Upper lobe of left lung (tissue), 6 donors: ENCODE data around the gene LRRC14B. TPM values are rescaled to one million over a fixed set of nuclear protein-coding genes. Genes with fewer than 3 reads are reported as not detected.
A peak's percentile ranks its signal among the peaks of the same experiment; 100 is the strongest.

Experiments used
- ATAC-seq, 2 donors: fragments of 200-7000 bp; cut with Tn5 transposase; one replicate each; pipeline ENCODE4 v1.9.1; 2022; ENCODE audit warnings: mild to moderate bottlenecking in 2 of 2, moderate library complexity in 2 of 2; ENCODE audit not compliant: low FRiP score in 2 of 2
- DNase-seq, 2 donors: peaks; one replicate each; pipeline ENCODE4 v3.0.0-alpha.2; 2019 to 2020
- H3K27ac ChIP-seq, 4 donors: fragments of 200-600 bp; sonication (generic); one replicate each; pipeline ENCODE4 v1.5.1; 2016 to 2019
- H3K27me3 ChIP-seq, 4 donors: fragments of 200-600 bp; sonication (generic); one replicate each; pipeline ENCODE4 v1.5.1; 2017 to 2019
- H3K36me3 ChIP-seq, 4 donors: fragments of 200-600 bp; sonication (generic); one replicate each; pipeline ENCODE4 v1.5.1; 2016 to 2019
- H3K4me1 ChIP-seq, 4 donors: fragments of 200-600 bp; sonication (generic); one replicate each; pipeline ENCODE4 v1.5.1; 2018 to 2019
- H3K4me3 ChIP-seq, 4 donors: fragments of 200-600 bp; sonication (generic); one replicate each; pipeline ENCODE4 v1.5.1; 2017 to 2019; ENCODE audit warnings: mild to moderate bottlenecking in 2 of 4, moderate library complexity in 1 of 4
- H3K9me3 ChIP-seq, 4 donors: fragments of 200-600 bp; sonication (generic); one replicate each; pipeline ENCODE4 v1.5.1; 2018 to 2019
- EP300 ChIP-seq, 4 donors: sonication (generic); formaldehyde crosslinking; IDR thresholded peaks; one replicate each; pipeline ENCODE4 v1.5.1; 2017; ENCODE audit warnings: antibody characterized with exemption in 4 of 4, control low read depth in 2 of 4
- POLR2A ChIP-seq, 4 donors: fragments of 450-650 bp; IDR thresholded peaks; one replicate each; pipeline ENCODE4 v1.5.1; 2016 to 2017; ENCODE audit warnings: antibody characterized with exemption in 4 of 4, mild to moderate bottlenecking in 2 of 4
- POLR2AphosphoS5 ChIP-seq, 2 donors: sonication (generic); formaldehyde crosslinking; IDR thresholded peaks; one replicate each; pipeline ENCODE4 v1.5.1; 2017; ENCODE audit warnings: antibody characterized with exemption in 2 of 2
- WGBS, 2 donors: methylation state at CpG; one replicate each; pipeline ENCODE4 v1.1.5; 2017 to 2018; 5-methylcytosine and 5-hydroxymethylcytosine counted together
- total RNA-seq, 6 donors: library from RNA; depleted of rRNA in 4 of 6; stranded (reverse); fragments of >200 nt in 4 of 6; gene quantifications; one replicate each; pipeline versions ENCODE4 v1.1.0 to v1.2.1, GENCODE V29; 2016 to 2021
- TF ChIP-seq, protein P1 (sequence below), 6 experiments: fragments of 450-650 bp in 4 of 6; fragments of 200-600 bp in 2 of 6; sonication (generic) in 2 of 6; IDR thresholded peaks; one replicate each; pipeline ENCODE4 v1.5.1; 2016 to 2019; ENCODE audit warnings: antibody characterized with exemption in 6 of 6
- donor health status: DM: no; HTN: no; CAD: no; lungs with moderate emphysema.
- donor health status: DM: no; HTN: yes; CAD: no; lungs with severe emphysema.

Gene LRRC14B
- total RNA-seq, 6 donors from 2014 or later, result not detected

GRCh38 chr5:159448-160172 is 31.7 kb upstream of the LRRC14B start:
- TF ChIP-seq, protein P1, sequence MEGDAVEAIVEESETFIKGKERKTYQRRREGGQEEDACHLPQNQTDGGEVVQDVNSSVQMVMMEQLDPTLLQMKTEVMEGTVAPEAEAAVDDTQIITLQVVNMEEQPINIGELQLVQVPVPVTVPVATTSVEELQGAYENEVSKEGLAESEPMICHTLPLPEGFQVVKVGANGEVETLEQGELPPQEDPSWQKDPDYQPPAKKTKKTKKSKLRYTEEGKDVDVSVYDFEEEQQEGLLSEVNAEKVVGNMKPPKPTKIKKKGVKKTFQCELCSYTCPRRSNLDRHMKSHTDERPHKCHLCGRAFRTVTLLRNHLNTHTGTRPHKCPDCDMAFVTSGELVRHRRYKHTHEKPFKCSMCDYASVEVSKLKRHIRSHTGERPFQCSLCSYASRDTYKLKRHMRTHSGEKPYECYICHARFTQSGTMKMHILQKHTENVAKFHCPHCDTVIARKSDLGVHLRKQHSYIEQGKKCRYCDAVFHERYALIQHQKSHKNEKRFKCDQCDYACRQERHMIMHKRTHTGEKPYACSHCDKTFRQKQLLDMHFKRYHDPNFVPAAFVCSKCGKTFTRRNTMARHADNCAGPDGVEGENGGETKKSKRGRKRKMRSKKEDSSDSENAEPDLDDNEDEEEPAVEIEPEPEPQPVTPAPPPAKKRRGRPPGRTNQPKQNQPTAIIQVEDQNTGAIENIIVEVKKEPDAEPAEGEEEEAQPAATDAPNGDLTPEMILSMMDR (IDR thresholded peaks at IDR 0.05), result no peak
- TF ChIP-seq POLR2AphosphoS5 (IDR thresholded peaks at IDR 0.05) (no peak), EP300 (IDR thresholded peaks at IDR 0.05) (no peak), POLR2A (IDR thresholded peaks at IDR 0.05) (no peak)
- H3K27ac ChIP-seq, result no peak overlapping the region
- H3K36me3 ChIP-seq, result no peaks in the 10 kb centered on the region
- H3K4me1 ChIP-seq, result no peaks in the 10 kb centered on the region
- H3K27me3 ChIP-seq, result no peaks in the 10 kb centered on the region
- no peaks in the 10 kb centered on the region for H3K9me3 ChIP-seq
- ATAC-seq, result no peak
- 61 to 65% methylated on average over 19 of the region's 19 CpGs for WGBS, 2 donors
- DNase-seq, result peak in 1 of 2 donors; percentile 6
- no peak overlapping the region for H3K4me3 ChIP-seq

DNA sequence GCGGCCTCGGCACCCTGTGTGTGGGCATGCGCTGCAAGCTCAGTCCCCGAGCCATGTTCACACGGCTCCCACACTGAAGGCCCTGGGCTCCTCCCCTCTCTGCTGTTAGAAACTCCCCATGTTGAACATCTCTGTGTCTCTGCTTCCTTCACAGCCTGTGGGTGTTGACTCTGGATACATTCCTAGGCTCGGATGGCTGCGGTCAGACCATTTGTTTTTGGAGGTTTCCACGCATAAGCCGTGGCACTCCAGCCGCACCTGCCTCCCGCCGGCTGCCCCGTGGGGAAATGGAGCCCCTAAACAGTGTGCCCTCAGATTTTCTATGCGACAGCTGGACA is 31.2 kb upstream of the LRRC14B start:
- Histone ChIP-seq H3K9me3 (no peaks in the 10 kb centered on the region), H3K4me1 (no peaks in the 10 kb centered on the region), H3K27ac (no peak overlapping the region), H3K36me3 (no peaks in the 10 kb centered on the region), H3K4me3 (no peak overlapping the region), H3K27me3 (no peaks in the 10 kb centered on the region)
- no peak for TF ChIP-seq POLR2A (IDR thresholded peaks at IDR 0.05)
- TF ChIP-seq EP300 (IDR thresholded peaks at IDR 0.05), result no peak
- TF ChIP-seq POLR2AphosphoS5 (IDR thresholded peaks at IDR 0.05), result no peak
- TF ChIP-seq, protein P1 (IDR thresholded peaks at IDR 0.05), result no peak
- DNase-seq (peak in 1 of 2 donors; percentile 12), ATAC-seq (no peak)
- WGBS, 2 donors, result 89 to 90% methylated on average over 14 of the region's 14 CpGs

GRCh38 chr5:160921-161802 is 30.1 kb upstream of the LRRC14B start:
- no peaks in the 10 kb centered on the region for H3K36me3 ChIP-seq
- H3K4me3 ChIP-seq, result no peak overlapping the region
- no peak overlapping the region for H3K27ac ChIP-seq
- no peak for ATAC-seq
- no peaks in the 10 kb centered on the region for H3K27me3 ChIP-seq
- TF ChIP-seq, protein P1 (IDR thresholded peaks at IDR 0.05), result no peak
- TF ChIP-seq EP300 (IDR thresholded peaks at IDR 0.05), result no peak
- no peak for TF ChIP-seq POLR2AphosphoS5 (IDR thresholded peaks at IDR 0.05)
- TF ChIP-seq POLR2A (IDR thresholded peaks at IDR 0.05), result no peak
- no peaks in the 10 kb centered on the region for H3K9me3 ChIP-seq
- 88 to 90% methylated on average over 23 of the region's 23 CpGs for WGBS, 2 donors
- no peaks in the 10 kb centered on the region for H3K4me1 ChIP-seq
- DNase-seq, result peak in 1 of 2 donors; percentile 13

GRCh38 chr5:161803-162110 is 29.5 kb upstream of the LRRC14B start:
- no peaks in the 10 kb centered on the region for H3K36me3 ChIP-seq
- DNase-seq, result peak in 1 of 2 donors; percentile 16
- H3K9me3 ChIP-seq, result no peaks in the 10 kb centered on the region
- TF ChIP-seq POLR2A (IDR thresholded peaks at IDR 0.05), result no peak
- no peak for TF ChIP-seq EP300 (IDR thresholded peaks at IDR 0.05)
- TF ChIP-seq POLR2AphosphoS5 (IDR thresholded peaks at IDR 0.05), result no peak
- TF ChIP-seq, protein P1 (IDR thresholded peaks at IDR 0.05), result no peak
- H3K27ac ChIP-seq, result no peak overlapping the region
- no peaks in the 10 kb centered on the region for H3K27me3 ChIP-seq
- ATAC-seq, result peak in 1 of 2 donors; percentile 25
- H3K4me3 ChIP-seq, result no peak overlapping the region
- no peaks in the 10 kb centered on the region for H3K4me1 ChIP-seq
- 90% methylated on average over 17 of the region's 17 CpGs for WGBS, 2 donors
